Rectal smooth muscle tissue (tissue), 1 donor: Measurements from ENCODE around the gene LCORL.
"Not testable (repeated sequence)": the region's sequence is repeated elsewhere in the genome, so short reads cannot be mapped to it uniquely, and the experiment has no call there.

ENCODE experiments used
- H3K27ac ChIP-seq: one replicate; pipeline ENCODE4 v1.7.0; 2013; ENCODE audit warnings: low read depth, low read length, inconsistent platforms
- H3K27me3 ChIP-seq: one replicate; pipeline ENCODE4 v1.7.0; 2013; ENCODE audit warnings: low read length; ENCODE audit not compliant: control insufficient read depth, insufficient read depth
- H3K36me3 ChIP-seq: one replicate; pipeline ENCODE4 v1.7.0; 2013; ENCODE audit warnings: low read length; ENCODE audit not compliant: control insufficient read depth, insufficient read depth
- H3K4me1 ChIP-seq: one replicate; pipeline ENCODE4 v1.7.0; 2013; ENCODE audit warnings: low read length; ENCODE audit not compliant: control insufficient read depth, insufficient read depth
- H3K4me3 ChIP-seq: one replicate; pipeline ENCODE4 v1.7.0; 2013; ENCODE audit warnings: low read length
- H3K9ac ChIP-seq: one replicate; pipeline ENCODE4 v1.7.0; 2013; ENCODE audit warnings: low read length

The LCORL gene

GRCh38 chr4:18039113-18039512, 17.6 kb upstream of the LCORL start:
- Histone ChIP-seq H3K9ac (no peak overlapping the region), H3K4me1 (no peaks in the 10 kb centered on the region), H3K36me3 (no peaks in the 10 kb centered on the region), H3K27ac (no peak overlapping the region), H3K27me3 (no peaks in the 10 kb centered on the region), H3K4me3 (no peak overlapping the region)

GRCh38 chr4:18036369-18036768, 14.8 kb upstream of the LCORL start:
- H3K27ac ChIP-seq, H3K27me3 ChIP-seq, H3K4me3 ChIP-seq, H3K4me1 ChIP-seq, H3K9ac ChIP-seq, H3K36me3 ChIP-seq: not testable (repeated sequence)

GRCh38 chr4:18034099-18034498, 12.5 kb upstream of the LCORL start:
- no peaks in the 10 kb centered on the region for H3K4me1 ChIP-seq
- H3K4me3 ChIP-seq = no peak overlapping the region

GRCh38 chr4:18033111-18034085, 11.8 kb upstream of the LCORL start:
- no peak overlapping the region for H3K9ac ChIP-seq
- no peaks in the 10 kb centered on the region for H3K36me3 ChIP-seq
- H3K27ac ChIP-seq = no peak overlapping the region
- no peak overlapping the region for H3K4me3 ChIP-seq
- H3K27me3 ChIP-seq = no peaks in the 10 kb centered on the region
- no peaks in the 10 kb centered on the region for H3K4me1 ChIP-seq

More at GRCh38 chr4:18034099-18034498, 12.5 kb upstream of the LCORL start:
- no peaks in the 10 kb centered on the region for H3K36me3 ChIP-seq
- H3K27me3 ChIP-seq = no peaks in the 10 kb centered on the region
- no peak overlapping the region for H3K27ac ChIP-seq
- no peak overlapping the region for H3K9ac ChIP-seq

DNA sequence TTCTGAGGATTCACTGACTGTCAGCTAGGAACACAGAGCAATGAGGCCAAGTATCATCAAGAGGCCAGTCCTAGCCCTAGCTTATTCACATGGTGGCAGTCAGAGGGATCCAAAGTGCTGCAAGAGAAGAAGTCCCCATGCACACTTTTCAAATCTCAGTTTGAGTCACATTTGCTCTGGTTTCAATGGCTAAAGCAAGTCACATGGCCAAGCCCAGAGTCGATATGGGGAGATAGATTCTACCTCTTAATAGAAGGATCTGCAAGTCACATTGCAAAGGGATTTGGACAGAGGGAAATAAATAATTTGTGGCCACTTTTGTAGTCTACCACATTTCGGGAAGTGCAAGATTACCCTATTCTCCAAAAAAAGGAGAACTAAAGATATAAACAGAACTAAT, 3.7 kb upstream of the LCORL start:
- Histone ChIP-seq H3K36me3 (no peaks in the 10 kb centered on the region), H3K9ac (no peak overlapping the region), H3K4me1 (peaks cover 2% of the 10 kb centered on the region), H3K27me3 (no peaks in the 10 kb centered on the region), H3K27ac (no peak overlapping the region), H3K4me3 (no peak overlapping the region)

DNA sequence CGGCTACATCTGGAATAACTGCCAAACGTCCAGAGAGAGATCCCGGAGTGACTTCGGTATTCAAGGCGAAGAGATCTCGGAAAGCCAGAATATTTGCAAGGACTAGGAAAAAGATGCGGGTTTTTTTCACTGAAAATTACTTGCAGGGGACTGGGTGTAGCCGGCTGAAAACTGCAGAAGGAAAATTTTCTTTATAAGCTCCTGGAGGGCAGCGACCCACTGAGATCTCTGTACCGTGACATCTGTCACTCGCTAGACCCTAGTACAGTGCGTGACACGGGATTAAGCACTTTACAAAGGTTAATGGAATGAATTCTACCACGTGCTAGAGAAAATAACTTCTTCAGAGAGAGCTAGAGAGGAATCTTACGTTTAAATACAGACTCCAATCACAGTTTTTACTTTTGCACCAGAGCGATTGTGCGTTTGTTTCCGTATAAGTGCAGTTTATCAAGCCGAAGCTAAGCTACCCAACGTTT, 1.1 kb upstream of the LCORL start:
- Histone ChIP-seq H3K27ac (peak overlapping the region; percentile 94), H3K4me3 (peak overlapping the region; percentile 93), H3K4me1 (peaks cover 7% of the 10 kb centered on the region), H3K36me3 (no peaks in the 10 kb centered on the region), H3K27me3 (no peaks in the 10 kb centered on the region), H3K9ac (no peak overlapping the region)

DNA sequence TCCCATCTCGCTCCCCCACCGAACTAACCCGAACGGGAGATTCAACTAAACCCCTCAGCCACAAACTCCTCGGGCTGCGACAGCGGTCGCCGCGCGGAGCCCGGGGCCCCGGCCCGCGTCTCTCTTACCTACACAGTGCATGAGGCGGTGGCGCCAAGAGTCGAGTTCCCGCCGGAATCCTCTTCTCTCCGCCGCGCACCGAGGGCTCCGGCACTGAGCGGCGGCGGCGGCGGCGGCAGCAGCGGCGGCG, 160 bp downstream of the LCORL start:
- H3K9ac ChIP-seq = peak overlapping the region; percentile 40
- H3K4me1 ChIP-seq = peaks cover 7% of the 10 kb centered on the region
- H3K27ac ChIP-seq = peak overlapping the region; percentile 94
- H3K27me3 ChIP-seq = no peaks in the 10 kb centered on the region
- H3K36me3 ChIP-seq = no peaks in the 10 kb centered on the region
- peak overlapping the region; percentile 93 for H3K4me3 ChIP-seq

DNA sequence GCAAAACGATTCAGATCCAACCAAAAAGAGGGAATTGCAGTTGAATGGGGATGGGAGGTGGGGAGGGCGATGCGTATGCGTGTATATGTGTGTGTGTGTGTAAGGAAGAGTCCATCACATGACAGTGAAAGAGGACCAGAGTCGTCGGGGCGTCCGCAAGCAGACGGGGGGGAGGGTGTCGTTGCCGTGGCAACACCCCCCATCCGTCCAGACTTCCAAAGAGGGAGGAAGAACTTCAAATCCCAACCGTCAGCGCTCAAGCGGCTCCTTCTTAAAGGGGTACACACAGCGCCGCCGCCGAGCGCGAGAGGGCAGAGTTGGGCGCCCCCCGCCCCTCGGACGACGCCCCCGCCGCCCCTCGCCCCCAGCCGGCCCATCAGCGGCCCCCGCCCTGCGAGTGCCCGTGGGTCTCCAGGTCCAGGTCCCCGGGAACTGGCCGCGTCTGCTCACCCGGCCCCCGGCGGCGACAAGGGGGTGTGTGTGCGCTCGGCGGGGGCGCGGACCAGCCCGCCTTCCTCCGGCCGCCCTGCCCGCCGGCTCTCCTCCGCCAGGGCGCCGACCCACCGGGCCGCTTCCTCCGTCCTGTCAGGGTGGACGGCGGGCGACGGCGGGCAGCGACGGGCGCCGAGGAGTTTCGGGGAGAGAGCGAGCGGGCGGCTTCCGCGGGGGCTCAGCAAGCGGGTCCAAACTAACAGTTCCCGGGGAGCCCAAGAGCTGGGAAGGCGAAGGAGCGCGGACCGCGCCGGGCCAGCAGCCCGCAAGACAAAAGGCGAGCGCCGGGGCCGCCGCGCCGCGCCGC, 685 bp downstream of the LCORL start:
- Histone ChIP-seq H3K4me1 (peaks cover 7% of the 10 kb centered on the region), H3K9ac (peak overlapping the region; percentile 40), H3K27me3 (no peaks in the 10 kb centered on the region), H3K27ac (peak overlapping the region; percentile 94), H3K36me3 (no peaks in the 10 kb centered on the region), H3K4me3 (peak overlapping the region; percentile 93)

DNA sequence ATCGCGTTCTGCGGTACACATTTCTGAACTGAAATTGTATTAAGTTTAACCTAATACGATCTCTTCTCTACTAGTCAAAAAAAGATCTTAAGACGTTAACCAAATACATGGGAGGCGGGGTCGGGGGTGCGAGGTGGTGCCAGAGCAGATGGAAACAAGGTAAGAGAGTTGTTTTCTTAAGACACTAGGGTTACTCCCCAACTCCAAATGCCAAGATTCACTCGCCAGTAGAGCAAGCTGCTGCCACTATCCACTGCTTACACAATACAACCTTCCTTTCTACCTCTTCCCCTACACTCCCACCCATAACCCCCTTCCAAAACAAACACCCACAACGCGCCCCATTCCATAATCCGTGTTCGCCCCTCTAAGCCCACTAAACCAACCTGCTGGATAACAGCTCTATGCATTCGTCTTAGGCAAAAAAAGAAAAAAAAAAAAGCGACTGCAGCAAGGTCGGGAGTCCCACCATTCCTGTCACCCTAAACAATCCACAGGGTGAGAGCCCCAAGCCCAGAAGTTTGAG, 1.3 kb downstream of the LCORL start:
- H3K27ac ChIP-seq = peak overlapping the region; percentile 94
- no peaks in the 10 kb centered on the region for H3K36me3 ChIP-seq
- H3K9ac ChIP-seq = peak overlapping the region; percentile 27
- H3K27me3 ChIP-seq = no peaks in the 10 kb centered on the region
- peaks cover 7% of the 10 kb centered on the region for H3K4me1 ChIP-seq
- H3K4me3 ChIP-seq = peak overlapping the region; percentile 93

DNA sequence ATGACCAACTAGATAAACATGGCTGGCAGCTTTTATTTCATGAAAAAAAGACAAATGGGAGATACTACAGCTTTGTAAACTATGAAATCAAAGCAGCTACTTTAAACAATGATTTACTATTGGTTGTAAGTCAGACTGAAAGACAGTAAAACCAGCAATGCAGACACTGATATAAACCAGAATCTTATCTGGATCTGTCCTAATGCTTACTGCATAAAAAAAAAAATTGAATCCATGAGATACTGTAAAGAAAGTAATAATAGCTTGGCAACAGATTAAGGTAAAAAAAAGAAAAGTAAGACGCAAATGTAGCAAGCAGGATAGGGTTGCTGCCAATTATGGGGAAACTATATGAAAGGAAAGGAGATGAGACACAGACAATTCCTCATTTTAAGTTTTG, 7.3 kb downstream of the LCORL start:
- no peaks in the 10 kb centered on the region for H3K36me3 ChIP-seq
- H3K4me1 ChIP-seq = peaks cover 2% of the 10 kb centered on the region
- H3K4me3 ChIP-seq = no peak overlapping the region
- no peak overlapping the region for H3K27ac ChIP-seq
- H3K9ac ChIP-seq = no peak overlapping the region
- no peaks in the 10 kb centered on the region for H3K27me3 ChIP-seq

GRCh38 chr4:18012807-18013462, 8.6 kb downstream of the LCORL start:
- peaks cover 2% of the 10 kb centered on the region for H3K4me1 ChIP-seq
- no peak overlapping the region for H3K27ac ChIP-seq
- H3K9ac ChIP-seq = no peak overlapping the region

More at GRCh38 chr4:18012807-18013462, 8.6 kb downstream of the LCORL start:
- H3K27me3 ChIP-seq = no peaks in the 10 kb centered on the region
- no peak overlapping the region for H3K4me3 ChIP-seq
- no peaks in the 10 kb centered on the region for H3K36me3 ChIP-seq
